Esophagus muscularis mucosa (tissue), 4 donors: ENCODE results near the gene NPTX1. TPM values are rescaled to one million over a fixed set of nuclear protein-coding genes. Genes with fewer than 3 reads are reported as not detected.

Experiments used
- DNase-seq: peaks from one replicate; pipeline ENCODE4 v3.0.0-alpha.2; 2017; ENCODE audit errors: extremely low spot score
- H3K27ac ChIP-seq, 4 donors: fragments of 200-600 bp; sonication (generic); replicated peaks in 1 of 4; 1 replicate in 3 of 4; 2 replicates in 1 of 4; pipeline ENCODE4 v1.5.1; 2016 to 2019; ENCODE audit warnings: mild to moderate bottlenecking in 1 of 4
- H3K27me3 ChIP-seq, 4 donors: fragments of 200-600 bp; sonication (generic); one replicate each; pipeline versions ENCODE4 v1.5.1 to v1.6.0; 2016 to 2019
- H3K36me3 ChIP-seq, 4 donors: fragments of 200-600 bp; sonication (generic); one replicate each; pipeline ENCODE4 v1.5.1; 2016 to 2019
- H3K4me1 ChIP-seq, 4 donors: fragments of 200-600 bp; sonication (generic); one replicate each; pipeline ENCODE4 v1.5.1; 2016 to 2019
- H3K4me3 ChIP-seq, 4 donors: fragments of 200-600 bp; sonication (generic); 1 replicate in 2 of 4; 2 replicates in 2 of 4; pipeline ENCODE4 v1.5.1; 2016 to 2019; ENCODE audit warnings: mild to moderate bottlenecking in 4 of 4, moderate library complexity in 1 of 4
- H3K9me3 ChIP-seq, 4 donors: fragments of 200-600 bp; sonication (generic); 1 replicate in 3 of 4; 2 replicates in 1 of 4; pipeline ENCODE4 v1.5.1; 2016 to 2019
- CTCF ChIP-seq, 3 experiments: fragments of 200-600 bp in 2 of 3; fragments of 450-650 bp in 1 of 3; sonication (generic) in 2 of 3; IDR thresholded peaks; one replicate each; pipeline ENCODE4 v1.5.1; 2017 to 2019; ENCODE audit warnings: antibody characterized with exemption in 3 of 3, mild to moderate bottlenecking in 2 of 3, moderate library complexity in 1 of 3
- EP300 ChIP-seq: sonication (generic); formaldehyde crosslinking; IDR thresholded peaks from one replicate; pipeline ENCODE4 v1.6.1; 2017; ENCODE audit warnings: antibody characterized with exemption
- POLR2A ChIP-seq: fragments of 450-650 bp; IDR thresholded peaks from one replicate; pipeline ENCODE4 v1.6.1; 2017; ENCODE audit warnings: antibody characterized with exemption, moderate library complexity, mild to moderate bottlenecking, low read depth
- POLR2AphosphoS5 ChIP-seq, 2 donors: sonication (generic); formaldehyde crosslinking; IDR thresholded peaks; one replicate each; pipeline ENCODE4 v1.6.1; 2017; ENCODE audit warnings: antibody characterized with exemption in 2 of 2
- WGBS: methylation state at CpG from one replicate; pipeline ENCODE4 v1.1.5; 2018; 5-methylcytosine and 5-hydroxymethylcytosine counted together
- intact Hi-C: fragments of 100-400 bp; cut with DNase I; formaldehyde crosslinking; loops from one replicate; pipeline ENCODE4 v1.15.1; 2023
- total RNA-seq, 4 donors: library from RNA; depleted of rRNA; stranded (reverse); fragments of >200 nt; gene quantifications; one replicate each; pipeline versions ENCODE4 v1.1.0 to v1.2.1, GENCODE V29; 2016

NPTX1 gene
- total RNA-seq, 4 donors from 2014 or later = 0.42 to 5.5 (median 4.1) TPM

- no peak for DNase-seq
- Histone ChIP-seq H3K4me1 (peaks cover 27 to 54% (median 46%) of the 10 kb centered on the region in 4 donors), H3K36me3 (no peaks in the 10 kb centered on the region), H3K27me3 (no peaks in the 10 kb centered on the region), H3K9me3 (no peaks in the 10 kb centered on the region), H3K27ac (peak overlapping the region; percentile 40 to 70 (median 64)), H3K4me3 (no peak overlapping the region)
- intact Hi-C loops = no loop called here
- peak; percentile 59 to 76 for TF ChIP-seq POLR2AphosphoS5 (IDR thresholded peaks at IDR 0.05)
- TF ChIP-seq POLR2A = no peak
- 54% methylated on average over 8 of the region's 8 CpGs for WGBS
Measured at GRCh38 chr17:80460429-80460834, 16.0 kb downstream of the NPTX1 start.

- no peak for DNase-seq
- 85% methylated on average over 11 of the region's 11 CpGs for WGBS
- intact Hi-C loops = no loop called here
- no peak overlapping the region for H3K27ac ChIP-seq
- no peak overlapping the region for H3K4me3 ChIP-seq
- H3K9me3 ChIP-seq = no peaks in the 10 kb centered on the region
- no peaks in the 10 kb centered on the region for H3K36me3 ChIP-seq
- no peaks in the 10 kb centered on the region for H3K27me3 ChIP-seq
- H3K4me1 ChIP-seq = peaks cover 28 to 58% (median 50%) of the 10 kb centered on the region in 4 donors
- TF ChIP-seq POLR2A (no peak), EP300 (no peak), CTCF (IDR thresholded peaks at IDR 0.05) (no peak), POLR2AphosphoS5 (IDR thresholded peaks at IDR 0.05) (no peak)
Measured at GRCh38 chr17:80459234-80459633, 17.2 kb downstream of the NPTX1 start.

- intact Hi-C loops = no loop called here
- whole genome bisulfite sequencing = 92% methylated on average over 8 of the region's 8 CpGs
- Histone ChIP-seq H3K27ac (no peak overlapping the region), H3K4me1 (peaks cover 37 to 69% (median 59%) of the 10 kb centered on the region in 4 donors), H3K9me3 (no peaks in the 10 kb centered on the region), H3K27me3 (no peaks in the 10 kb centered on the region), H3K4me3 (no peak overlapping the region), H3K36me3 (no peaks in the 10 kb centered on the region)
- DNase-seq = no peak
- no peak for TF ChIP-seq POLR2AphosphoS5 (IDR thresholded peaks at IDR 0.05)
Measured at GRCh38 chr17:80458016-80458415, 18.4 kb downstream of the NPTX1 start.

- Histone ChIP-seq H3K36me3 (no peaks in the 10 kb centered on the region), H3K27ac (peak overlapping the region; percentile 94 to 100 (median 96)), H3K27me3 (no peaks in the 10 kb centered on the region), H3K9me3 (no peaks in the 10 kb centered on the region), H3K4me3 (peak overlapping the region in 3 of 4 donors; percentile 16 to 28 (median 22)), H3K4me1 (peaks cover 37 to 69% (median 59%) of the 10 kb centered on the region in 4 donors)
- 69% methylated on average over 14 of the region's 15 CpGs for WGBS
- TF ChIP-seq POLR2A (no peak), EP300 (no peak), CTCF (IDR thresholded peaks at IDR 0.05) (no peak), POLR2AphosphoS5 (IDR thresholded peaks at IDR 0.05) (no peak)
- intact Hi-C loops = no loop called here
- no peak for DNase-seq
Measured at GRCh38 chr17:80457236-80457856, 19.1 kb downstream of the NPTX1 start.

GRCh38 chr17:80456465-80457235, 19.8 kb downstream of the NPTX1 start:
- H3K4me1 ChIP-seq = peaks cover 37 to 63% (median 57%) of the 10 kb centered on the region in 4 donors
- no peak for DNase-seq
- WGBS = 59% methylated on average over 13 of the region's 21 CpGs

More at GRCh38 chr17:80456465-80457235, 19.8 kb downstream of the NPTX1 start:
- intact Hi-C loops = no loop called here
- no peaks in the 10 kb centered on the region for H3K36me3 ChIP-seq
- TF ChIP-seq POLR2AphosphoS5 (IDR thresholded peaks at IDR 0.05) = peak; percentile 35 to 69
- no peak for TF ChIP-seq EP300
- no peak for TF ChIP-seq CTCF (IDR thresholded peaks at IDR 0.05)
- TF ChIP-seq POLR2A = no peak
- H3K4me3 ChIP-seq = peak overlapping the region in 3 of 4 donors; percentile 16 to 28 (median 22)
- H3K27me3 ChIP-seq = no peaks in the 10 kb centered on the region
- no peaks in the 10 kb centered on the region for H3K9me3 ChIP-seq
- peak overlapping the region; percentile 94 to 100 (median 96) for H3K27ac ChIP-seq
